ENCODE data around the gene POLDIP3. TPM values are rescaled to one million over a fixed set of nuclear protein-coding genes. Genes with fewer than 3 reads are reported as not detected.
"Not testable (repeated sequence)": the region's sequence is repeated elsewhere in the genome, so short reads cannot be mapped to it uniquely, and the experiment has no call there.

The POLDIP3 gene
- total and polyA plus RNA-seq, 2 experiments from 2014 or later, result 35.5 to 45.9 TPM

- peak within 1 kb of the TSS; percentile 83 for H2AFZ ChIP-seq
- H3K27ac ChIP-seq, result no peak within 1 kb of the TSS
- no peaks in the 10 kb centered on the region for H3K4me1 ChIP-seq (ENCODE audit: insufficient read depth)
- H3K4me2 ChIP-seq (ENCODE audit: unreplicated experiment), result peak within 1 kb of the TSS; percentile 63
- H3K9me2 ChIP-seq (ENCODE audit: insufficient read depth), result no peaks in the 10 kb centered on the region
- TF ChIP-seq EZH2 (IDR thresholded peaks at IDR 0.05; ENCODE audit: insufficient read depth, poor library complexity, severe bottlenecking) (no peak), EZH2phosphoT487 (IDR thresholded peaks at IDR 0.05; ENCODE audit: insufficient read depth, low read depth) (no peak)
- no peaks in the 10 kb centered on the region for H4K20me1 ChIP-seq (ENCODE audit: insufficient read depth)
- peak within 1 kb of the TSS; percentile 71 for H3K4me3 ChIP-seq
- no peaks in the 10 kb centered on the region for H3K79me2 ChIP-seq (ENCODE audit: insufficient read depth)
- in situ Hi-C loops (cut with MboI), result no loop called here
- H3K9ac ChIP-seq, result peak within 1 kb of the TSS; percentile 63
- H3K36me3 ChIP-seq (ENCODE audit: low read depth), result no peaks in the 10 kb centered on the region
- DNase-seq, result peak; percentile 93
- no peaks in the 10 kb centered on the region for H3F3A ChIP-seq (ENCODE audit: insufficient read depth)
- no peaks in the 10 kb centered on the region for H3K9me3 ChIP-seq (ENCODE audit: low read depth)
- 0 out of 2 replicates have a peak, but pooled peaks cover 1% of the 10 kb centered on the region for H3K27me3 ChIP-seq (replicated peaks; ENCODE audit: insufficient read depth)
- WGBS, 2 experiments (ENCODE audit: low coverage in 1 of 2, low lambda C conversion rate in 2 of 2, missing lambda C conversion rate in 2 of 2), result 4% methylated on average over 71 to 75 of the region's 75 CpGs
Measured at GRCh38 chr22:42553475-42554361, 61.0 kb downstream of the POLDIP3 start, which contains the start of gene SERHL2. Gene SERHL2 (plus strand): TSS chr22:42553956. CDS start chr22:42554021, 65 bp downstream.

GRCh38 chr22:42552294-42552647 lies 62.4 kb downstream of the POLDIP3 start:
- H3K27ac ChIP-seq; H3K9ac ChIP-seq; H3K4me3 ChIP-seq; H4K20me1 ChIP-seq (ENCODE audit: insufficient read depth); in situ Hi-C loops (cut with MboI); H3K79me2 ChIP-seq (ENCODE audit: insufficient read depth); H3K4me2 ChIP-seq (ENCODE audit: unreplicated experiment); H3K36me3 ChIP-seq (ENCODE audit: low read depth); H3F3A ChIP-seq (ENCODE audit: insufficient read depth); H3K4me1 ChIP-seq (ENCODE audit: insufficient read depth); H3K9me2 ChIP-seq (ENCODE audit: insufficient read depth); DNase-seq; H2AFZ ChIP-seq; H3K9me3 ChIP-seq (ENCODE audit: low read depth): not testable (repeated sequence)
- 0 out of 2 replicates have a peak, but pooled peaks cover 10% of the 10 kb centered on the region for H3K27me3 ChIP-seq (replicated peaks; ENCODE audit: insufficient read depth)
- 84 to 85% methylated on average over 6 of the region's 6 CpGs for WGBS, 2 experiments (ENCODE audit: low coverage in 1 of 2, low lambda C conversion rate in 2 of 2, missing lambda C conversion rate in 2 of 2)

GRCh38 chr22:42549331-42550060 lies 65.2 kb downstream of the POLDIP3 start:
- Histone ChIP-seq H3K36me3 (ENCODE audit: low read depth) (no peaks in the 10 kb centered on the region), H3K27me3 (replicated peaks; ENCODE audit: insufficient read depth) (0 out of 2 replicates have a peak, but pooled peaks cover 10% of the 10 kb centered on the region), H3K9me3 (ENCODE audit: low read depth) (no peaks in the 10 kb centered on the region), H3K27ac (no peak overlapping the region), H3K79me2 (ENCODE audit: insufficient read depth) (no peaks in the 10 kb centered on the region), H4K20me1 (ENCODE audit: insufficient read depth) (no peaks in the 10 kb centered on the region), H3K4me2 (ENCODE audit: unreplicated experiment) (no peak overlapping the region), H3F3A (ENCODE audit: insufficient read depth) (no peaks in the 10 kb centered on the region), H3K9ac (no peak overlapping the region), H3K4me3 (no peak overlapping the region), H2AFZ (no peak overlapping the region), H3K9me2 (ENCODE audit: insufficient read depth) (no peaks in the 10 kb centered on the region), H3K4me1 (ENCODE audit: insufficient read depth) (no peaks in the 10 kb centered on the region)
- 61 to 63% methylated on average over 11 of the region's 11 CpGs for WGBS, 2 experiments (ENCODE audit: low coverage in 1 of 2, low lambda C conversion rate in 2 of 2, missing lambda C conversion rate in 2 of 2)
- in situ Hi-C loops (cut with MboI), result no loop called here
- DNase-seq, result no peak
- TF ChIP-seq EZH2 (IDR thresholded peaks at IDR 0.05; ENCODE audit: insufficient read depth, poor library complexity, severe bottlenecking) (no peak), EZH2phosphoT487 (IDR thresholded peaks at IDR 0.05; ENCODE audit: insufficient read depth, low read depth) (no peak)

GRCh38 chr22:42548597-42549330 lies 65.9 kb downstream of the POLDIP3 start:
- Histone ChIP-seq H3K9ac (no peak overlapping the region), H3F3A (ENCODE audit: insufficient read depth) (no peaks in the 10 kb centered on the region), H3K27me3 (replicated peaks; ENCODE audit: insufficient read depth) (0 out of 2 replicates have a peak, but pooled peaks cover 10% of the 10 kb centered on the region), H3K36me3 (ENCODE audit: low read depth) (no peaks in the 10 kb centered on the region), H3K79me2 (ENCODE audit: insufficient read depth) (no peaks in the 10 kb centered on the region), H4K20me1 (ENCODE audit: insufficient read depth) (no peaks in the 10 kb centered on the region), H3K27ac (no peak overlapping the region), H3K4me3 (no peak overlapping the region), H3K4me1 (ENCODE audit: insufficient read depth) (no peaks in the 10 kb centered on the region), H3K9me3 (ENCODE audit: low read depth) (no peaks in the 10 kb centered on the region), H3K4me2 (ENCODE audit: unreplicated experiment) (no peak overlapping the region), H3K9me2 (ENCODE audit: insufficient read depth) (no peaks in the 10 kb centered on the region), H2AFZ (no peak overlapping the region)
- no peak for DNase-seq
- whole genome bisulfite sequencing, 2 experiments (ENCODE audit: low coverage in 1 of 2, low lambda C conversion rate in 2 of 2, missing lambda C conversion rate in 2 of 2), result 75 to 77% methylated on average over 19 of the region's 19 CpGs
- in situ Hi-C loops (cut with MboI), result no loop called here
- TF ChIP-seq EZH2 (IDR thresholded peaks at IDR 0.05; ENCODE audit: insufficient read depth, poor library complexity, severe bottlenecking) (no peak), EZH2phosphoT487 (IDR thresholded peaks at IDR 0.05; ENCODE audit: insufficient read depth, low read depth) (no peak)

- H4K20me1 ChIP-seq (ENCODE audit: insufficient read depth); H3F3A ChIP-seq (ENCODE audit: insufficient read depth); H3K9me2 ChIP-seq (ENCODE audit: insufficient read depth); H3K4me2 ChIP-seq (ENCODE audit: unreplicated experiment); H3K9me3 ChIP-seq (ENCODE audit: low read depth); H3K79me2 ChIP-seq (ENCODE audit: insufficient read depth); H3K9ac ChIP-seq; DNase-seq; H3K4me3 ChIP-seq; H3K4me1 ChIP-seq (ENCODE audit: insufficient read depth); H3K27ac ChIP-seq; H2AFZ ChIP-seq; in situ Hi-C loops (cut with MboI); H3K36me3 ChIP-seq (ENCODE audit: low read depth): not testable (repeated sequence)
- H3K27me3 ChIP-seq (replicated peaks; ENCODE audit: insufficient read depth), result 0 out of 2 replicates have a peak, but pooled peaks cover 10% of the 10 kb centered on the region
- WGBS, 2 experiments (ENCODE audit: low coverage in 1 of 2, low lambda C conversion rate in 2 of 2, missing lambda C conversion rate in 2 of 2), result 36% methylated on average over 6 of the region's 6 CpGs
Measured at GRCh38 chr22:42548126-42548525, 66.6 kb downstream of the POLDIP3 start.

All from GM23248 (cell line).